GM19193 (cell line): ENCODE results near the gene UBQLN4.

Experiments used
- POLR2A ChIP-seq: IDR thresholded peaks from 4 replicates; pipeline ENCODE4 v1.6.1; 2011; ENCODE audit not compliant: insufficient read depth, insufficient read length; ENCODE audit errors: extremely low read depth

The UBQLN4 gene

GRCh38 chr1:156073740-156074139 is 20.1 kb upstream of the UBQLN4 start:
- no peak for TF ChIP-seq POLR2A

DNA sequence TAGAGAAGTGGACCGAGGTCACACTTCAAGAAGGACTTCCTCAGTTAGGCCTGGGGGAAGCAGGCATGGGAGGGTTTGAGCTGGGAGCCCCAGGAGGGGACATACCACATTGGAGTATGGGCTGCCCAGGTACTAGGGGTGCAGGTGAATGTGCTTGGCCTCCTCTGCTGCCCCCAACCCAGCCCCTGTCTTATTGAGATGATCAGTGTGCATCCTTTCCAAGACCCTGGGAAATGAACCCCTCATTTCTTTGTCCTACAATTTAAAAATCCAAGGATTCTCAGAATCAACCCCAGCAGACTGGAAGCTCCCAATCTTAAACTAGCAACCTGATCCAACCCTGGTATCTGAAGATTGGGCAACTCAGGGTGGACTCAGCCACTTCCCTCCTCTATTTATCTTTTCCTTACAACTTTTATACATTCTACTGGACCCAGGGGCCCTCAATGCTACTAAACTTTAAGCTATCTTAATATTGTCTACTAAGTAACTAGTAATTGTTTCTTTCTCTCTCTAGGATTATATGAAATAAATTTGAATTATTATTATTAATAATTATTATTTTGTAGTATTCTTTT is 19.6 kb upstream of the UBQLN4 start:
- no peak for TF ChIP-seq POLR2A

- no peak for TF ChIP-seq POLR2A
Observed at GRCh38 chr1:156072251-156072650, 18.7 kb upstream of the UBQLN4 start.

DNA sequence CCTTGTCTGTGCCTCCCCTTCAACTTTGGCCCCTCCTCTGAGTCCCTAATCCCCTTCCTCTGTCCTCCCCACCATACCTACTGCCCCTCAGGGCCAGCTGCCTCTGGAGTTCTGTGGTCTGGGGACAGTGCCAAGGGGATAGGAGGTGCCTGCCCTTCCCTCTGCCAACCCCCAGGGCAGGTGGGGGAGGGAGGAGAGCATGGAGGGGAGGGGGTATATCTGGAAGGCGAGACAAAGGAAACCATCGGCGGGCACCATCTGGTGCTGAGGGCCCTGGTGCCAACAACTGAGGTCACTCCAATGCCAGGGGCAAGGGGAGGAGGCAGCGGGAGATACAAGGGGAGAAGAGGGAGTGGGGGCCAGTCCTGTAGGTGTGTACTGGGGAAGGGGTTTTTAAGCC is 16.9 kb upstream of the UBQLN4 start:
- no peak for TF ChIP-seq POLR2A

- TF ChIP-seq POLR2A: no peak
Observed at GRCh38 chr1:156069490-156070455, 16.2 kb upstream of the UBQLN4 start.

DNA sequence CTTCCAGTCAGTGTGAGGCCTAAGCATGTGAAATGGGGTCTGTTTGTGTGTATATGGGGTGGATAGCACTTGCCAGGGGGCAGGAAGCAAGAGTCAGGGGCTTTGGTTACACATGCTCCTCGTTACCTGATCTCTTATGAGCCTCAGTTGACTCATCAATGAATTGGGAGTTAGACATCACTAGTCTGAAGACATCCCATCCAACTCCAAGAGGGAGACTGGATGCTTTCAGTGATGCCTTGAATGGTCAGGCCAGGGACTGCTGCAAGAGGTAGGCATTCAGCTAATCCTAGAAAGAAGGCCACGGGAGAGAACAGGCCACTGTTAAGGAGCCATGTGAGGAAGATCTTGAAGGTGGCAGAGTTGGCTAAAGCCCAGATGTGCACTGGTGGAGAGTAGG is 13.7 kb upstream of the UBQLN4 start:
- TF ChIP-seq POLR2A: no peak

- TF ChIP-seq POLR2A: no peak
Observed at GRCh38 chr1:156065871-156066270, 12.3 kb upstream of the UBQLN4 start.

GRCh38 chr1:156065212-156065611 is 11.6 kb upstream of the UBQLN4 start:
- no peak for TF ChIP-seq POLR2A

DNA sequence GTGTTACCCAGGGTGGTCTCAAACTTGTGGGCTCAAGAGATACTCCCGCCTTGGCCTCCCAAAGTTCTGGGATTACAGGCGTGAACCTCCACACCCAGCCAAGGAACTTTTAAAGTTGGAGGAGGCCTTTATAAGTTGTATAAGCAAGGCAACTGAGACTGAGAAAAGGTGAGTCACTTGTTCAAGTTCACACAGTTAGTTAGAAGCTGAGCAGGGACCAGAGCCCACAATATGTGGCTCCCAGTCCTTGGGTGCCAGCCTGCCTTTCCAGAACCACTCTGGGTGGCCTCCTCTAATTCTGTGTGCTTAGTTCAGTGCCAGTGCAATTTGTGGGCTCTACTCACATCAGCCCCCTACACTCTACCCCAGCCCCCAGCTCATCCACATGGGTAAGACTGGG is 11.0 kb upstream of the UBQLN4 start:
- TF ChIP-seq POLR2A: no peak

- no peak for TF ChIP-seq POLR2A
Observed at GRCh38 chr1:156063997-156064285, 10.3 kb upstream of the UBQLN4 start.

- no peak for TF ChIP-seq POLR2A
Observed at GRCh38 chr1:156062189-156062588, 8.6 kb upstream of the UBQLN4 start.

DNA sequence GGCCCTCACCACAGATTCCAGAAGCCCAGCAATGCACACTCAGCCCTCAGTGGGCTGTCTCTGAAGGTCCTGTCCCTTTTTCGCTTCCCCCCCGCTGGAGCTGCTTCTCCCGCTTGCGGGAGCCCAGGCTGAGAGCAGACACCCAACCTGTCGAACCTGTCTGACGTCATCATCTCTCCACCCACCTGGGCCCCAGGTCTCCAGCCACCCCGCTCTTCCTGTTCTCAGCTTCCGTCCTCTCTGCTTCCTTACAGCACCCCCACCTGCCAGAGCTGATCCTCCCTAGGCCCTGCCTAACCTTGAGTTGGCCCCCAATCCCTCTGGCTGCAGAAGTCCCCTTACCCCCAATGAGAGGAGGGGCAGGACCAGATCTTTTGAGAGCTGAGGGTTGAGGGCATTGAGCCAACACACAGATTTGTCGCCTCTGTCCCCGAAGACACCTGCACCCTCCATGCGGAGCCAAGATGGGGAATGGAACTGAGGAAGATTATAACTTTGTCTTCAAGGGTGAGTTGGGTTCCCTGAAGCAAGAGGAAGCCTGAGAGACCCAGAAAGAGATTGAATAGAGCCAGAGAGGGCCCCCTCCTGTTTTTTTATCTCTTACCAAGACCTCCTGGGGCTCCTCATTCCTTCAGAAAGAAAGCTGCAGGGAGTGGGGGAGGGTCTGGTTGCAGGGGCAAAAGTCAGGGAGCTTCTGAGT is 7.5 kb upstream of the UBQLN4 start, which contains the start of gene RAB25:
TSS of gene RAB25 (plus strand) at position 224 of the 700 bp plus-strand sequence. CDS start at position 465, 241 bp downstream.
- no peak for TF ChIP-seq POLR2A

DNA sequence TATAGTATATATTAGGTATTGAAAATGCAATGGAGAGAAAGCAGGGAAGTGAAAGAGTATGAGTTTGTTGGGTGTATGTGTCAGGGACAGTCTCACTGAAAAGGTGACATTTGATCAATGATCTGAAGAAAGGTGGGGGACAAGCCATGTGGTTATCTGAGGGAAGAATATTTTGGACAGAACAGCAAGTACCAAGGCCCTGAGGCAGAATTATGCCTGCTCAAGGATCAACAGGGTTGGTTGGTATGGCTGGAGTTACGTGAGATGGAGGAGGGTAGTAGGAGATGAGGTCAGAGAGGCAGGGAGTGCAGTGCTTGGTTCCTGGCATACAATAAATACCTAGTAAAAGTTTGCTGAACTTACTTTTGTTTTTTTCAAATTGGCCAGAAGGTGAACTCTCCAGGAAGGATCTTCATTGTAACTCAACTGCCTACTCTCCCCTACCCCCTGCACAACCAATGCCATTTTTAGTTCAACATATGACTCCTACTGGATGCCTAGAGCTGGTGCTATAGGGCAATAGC is 2.8 kb upstream of the UBQLN4 start:
- no peak for TF ChIP-seq POLR2A

- no peak for TF ChIP-seq POLR2A
Observed at GRCh38 chr1:156055281-156056048, 1.9 kb upstream of the UBQLN4 start.

GRCh38 chr1:156054500-156055280 is 1.1 kb upstream of the UBQLN4 start, which contains the start of gene LAMTOR2:
Gene LAMTOR2, plus strand, starts transcription at chr1:156054782. Its CDS starts 108 bp downstream, at chr1:156054890.
- peak; percentile 63 for TF ChIP-seq POLR2A
